PC-3 (cell line): ENCODE data around the gene KDM4B. TPM values are rescaled to one million over a fixed set of nuclear protein-coding genes. Genes with fewer than 3 reads are reported as not detected.
A peak's percentile ranks its signal among the peaks of the same experiment; 100 is the strongest.

ENCODE experiments used
- ATAC-seq: fragments of 200-7000 bp; cut with Tn5 transposase; 2 replicates; pipeline ENCODE4 v1.9.1; 2020; ENCODE audit warnings: mild to moderate bottlenecking, moderate library complexity
- BruUV-seq: library from RNA; stranded (reverse); fragments of 400-500 nt; replicated peaks from 2 replicates; lab custom pipeline; 2021; lab: Mats Ljungman, UMichigan
- CTCF ChIA-PET: fragments of 300-600 bp; sonication (Branson Sonifier 250); formaldehyde crosslinking; loops from one replicate; lab custom pipeline; 2022; ENCODE audit warnings: antibody characterized with exemption; lab: Charles Lee
- POLR2A ChIA-PET: fragments of 300-600 bp; sonication (Branson Sonifier 250); formaldehyde crosslinking; loops from one replicate; lab custom pipeline; 2022; ENCODE audit warnings: antibody characterized with exemption; ENCODE audit not compliant: unreplicated experiment; lab: Charles Lee
- DNase-seq: peaks from one replicate; pipeline ENCODE4 v3.0.0-alpha.2; 2015
- H2AFZ ChIP-seq: fragments of 300-600 bp; sonication (generic); 2 replicates; pipeline ENCODE4 v1.6.0; 2016; ENCODE audit warnings: antibody characterized with exemption, low read length
- H3F3A ChIP-seq: fragments of 300-600 bp; sonication (generic); one replicate; pipeline ENCODE4 v1.6.0; 2017; ENCODE audit warnings: antibody characterized with exemption, low read length, control low read depth, mild to moderate bottlenecking; ENCODE audit not compliant: unreplicated experiment
- H3K27ac ChIP-seq: fragments of 300-600 bp; sonication (generic); 2 replicates; pipeline ENCODE4 v1.5.1; 2016; ENCODE audit warnings: mild to moderate bottlenecking, low read length
- H3K27me3 ChIP-seq: fragments of 300-600 bp; sonication (generic); 2 replicates; pipeline ENCODE4 v1.6.1; 2016; ENCODE audit warnings: low read length, mixed read lengths
- H3K36me3 ChIP-seq: fragments of 300-600 bp; sonication (generic); 2 replicates; pipeline ENCODE4 v1.6.1; 2016; ENCODE audit warnings: low read depth, mixed run types, low read length, mixed read lengths
- H3K4me1 ChIP-seq: fragments of 300-600 bp; sonication (generic); 2 replicates; pipeline ENCODE4 v1.5.1; 2016; ENCODE audit warnings: low read length; ENCODE audit not compliant: insufficient read depth
- H3K4me2 ChIP-seq: fragments of 300-600 bp; sonication (generic); 2 replicates; pipeline ENCODE4 v1.6.0; 2016; ENCODE audit warnings: low read length
- H3K4me3 ChIP-seq: fragments of 300-600 bp; sonication (generic); 2 replicates; pipeline ENCODE4 v1.5.1; 2016; ENCODE audit warnings: mild to moderate bottlenecking, low read length, mixed read lengths
- H3K79me2 ChIP-seq: fragments of 300-600 bp; sonication (generic); 2 replicates; pipeline ENCODE4 v1.6.1; 2017; ENCODE audit warnings: low read length, mixed read lengths
- H3K9ac ChIP-seq: fragments of 300-600 bp; sonication (generic); 2 replicates; pipeline ENCODE4 v1.6.0; 2016; ENCODE audit warnings: mild to moderate bottlenecking, low read length
- H3K9me2 ChIP-seq: fragments of 300-600 bp; sonication (generic); replicated peaks from 2 replicates; pipeline ENCODE4 v1.6.1; 2016; ENCODE audit warnings: mixed run types, low read length, mixed read lengths
- H3K9me3 ChIP-seq: fragments of 300-600 bp; sonication (generic); 2 replicates; pipeline ENCODE4 v1.6.1; 2016; ENCODE audit warnings: low read length, mixed read lengths
- H4K20me1 ChIP-seq: fragments of 300-600 bp; sonication (generic); 2 replicates; pipeline ENCODE4 v1.6.1; 2016; ENCODE audit warnings: low read length, mixed read lengths
- CTCF ChIP-seq: fragments of 300-600 bp; sonication (generic); conservative IDR thresholded peaks from 2 replicates; pipeline ENCODE4 v1.5.1; 2017; ENCODE audit warnings: antibody characterized with exemption, low read depth, mild to moderate bottlenecking, low read length
- EZH2 ChIP-seq: fragments of 300-600 bp; sonication (generic); IDR thresholded peaks from one replicate; pipeline ENCODE4 v1.6.1; 2017; ENCODE audit warnings: antibody characterized with exemption, mild to moderate bottlenecking, low read length; ENCODE audit not compliant: unreplicated experiment
- EZH2phosphoT487 ChIP-seq: fragments of 300-600 bp; sonication (generic); IDR thresholded peaks from 2 replicates; pipeline ENCODE4 v1.6.1; 2018; ENCODE audit warnings: mild to moderate bottlenecking, antibody characterized with exemption, low read length, borderline replicate concordance
- intact Hi-C: fragments of 100-400 bp; cut with micrococcal nuclease; formaldehyde crosslinking; loops from 2 replicates; pipeline ENCODE4 v1.9.0; 2023
- total RNA-seq: library from RNA; depleted of rRNA; stranded (reverse); fragments of >200 nt; gene quantifications from 2 replicates; pipeline ENCODE4 v1.2.3, GENCODE V29; 2014

The KDM4B gene
- total RNA-seq, 1 experiment from 2014 or later: 19.8 TPM

DNA sequence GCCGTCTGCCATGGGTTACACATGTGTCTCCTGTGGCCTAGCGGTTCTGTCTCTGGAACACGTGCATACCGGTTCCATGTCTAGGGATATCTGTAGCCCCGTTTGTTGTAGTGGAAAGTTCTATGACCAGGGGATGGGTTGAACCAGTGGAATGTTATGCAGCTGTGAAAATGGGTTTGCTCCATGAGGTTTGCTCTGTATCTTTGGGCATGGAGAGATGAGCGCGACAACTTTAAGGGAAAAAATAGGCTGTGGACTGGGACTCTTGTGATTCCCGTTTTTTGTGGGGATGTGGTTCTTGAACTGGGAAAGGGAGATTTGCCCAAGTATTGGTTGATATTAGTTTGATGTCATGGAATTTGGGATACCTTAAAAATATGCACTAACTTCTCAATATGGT, 120.4 kb downstream of the KDM4B start:
- Histone ChIP-seq H3K4me3 (no peak overlapping the region), H4K20me1 (no peaks in the 10 kb centered on the region), H3K79me2 (no peaks in the 10 kb centered on the region), H3K36me3 (peaks cover 3% of the 10 kb centered on the region; the same call in 1 of the 2 replicates), H3K27ac (no peak overlapping the region), H3F3A (no peaks in the 10 kb centered on the region), H3K4me1 (no peaks in the 10 kb centered on the region), H3K9ac (no peak overlapping the region), H3K9me2 (no peaks in the 10 kb centered on the region), H3K27me3 (no peaks in the 10 kb centered on the region), H3K4me2 (no peak overlapping the region), H2AFZ (no peak overlapping the region), H3K9me3 (no peaks in the 10 kb centered on the region)
- DNase-seq (no peak), ATAC-seq (no peak)
- TF ChIP-seq EZH2 (no peak), EZH2phosphoT487 (no peak), CTCF (no peak)
- POLR2A ChIA-PET: no interaction called here
- BruUV-seq: TSS peak; percentile 11
- CTCF ChIA-PET: no interaction called here
- intact Hi-C loops: no loop called here

DNA sequence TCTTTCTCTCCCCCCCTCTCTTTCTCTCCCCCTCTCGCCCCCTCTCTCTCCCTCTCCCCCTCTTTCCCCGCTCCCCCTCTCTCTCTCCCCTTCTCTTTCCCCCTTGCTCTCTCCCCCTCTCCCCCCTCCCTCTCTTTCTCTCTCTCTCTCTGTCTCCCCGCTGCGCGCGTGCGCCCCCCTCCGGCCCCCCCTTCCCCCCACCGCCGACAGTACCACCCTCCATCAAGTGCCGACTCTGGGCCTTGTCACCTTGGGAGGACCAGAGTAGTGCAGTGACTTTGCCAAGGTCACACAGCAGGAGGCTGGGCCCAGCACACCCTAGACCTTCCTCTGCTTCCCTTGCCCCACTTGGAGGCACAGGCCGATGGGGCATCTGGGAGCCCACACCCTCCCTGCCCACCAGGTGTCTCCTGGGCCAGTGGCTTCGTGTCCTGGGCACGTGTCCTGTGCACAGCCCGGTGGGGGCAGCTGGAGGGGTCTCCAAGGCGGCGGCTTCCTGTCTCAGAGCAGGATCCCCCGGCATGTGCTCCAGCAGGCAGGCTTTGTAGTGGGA, 121.6 kb downstream of the KDM4B start:
- H3K9me2 ChIP-seq: no peaks in the 10 kb centered on the region
- H3K4me1 ChIP-seq: no peaks in the 10 kb centered on the region
- ATAC-seq (no peak), DNase-seq (no peak)
- no peaks in the 10 kb centered on the region for H4K20me1 ChIP-seq
- H3K79me2 ChIP-seq: no peaks in the 10 kb centered on the region
- no peak overlapping the region for H3K4me3 ChIP-seq
- intact Hi-C loops: no loop called here
- TF ChIP-seq CTCF (no peak), EZH2 (no peak), EZH2phosphoT487 (no peak)
- CTCF ChIA-PET: no interaction called here
- peaks cover 3% of the 10 kb centered on the region; the same call in 1 of the 2 replicates for H3K36me3 ChIP-seq
- no peak overlapping the region for H3K9ac ChIP-seq
- H3K27ac ChIP-seq: no peak overlapping the region
- no peaks in the 10 kb centered on the region for H3K27me3 ChIP-seq
- no peak overlapping the region for H2AFZ ChIP-seq
- no peaks in the 10 kb centered on the region for H3F3A ChIP-seq
- POLR2A ChIA-PET: no interaction called here
- no peaks in the 10 kb centered on the region for H3K9me3 ChIP-seq
- H3K4me2 ChIP-seq: no peak overlapping the region
- no TSS peak for BruUV-seq

GRCh38 chr19:5091018-5091683, 122.2 kb downstream of the KDM4B start:
- no peaks in the 10 kb centered on the region for H3K9me3 ChIP-seq
- no peak overlapping the region for H3K27ac ChIP-seq
- ChIA-PET CTCF (no interaction called here), POLR2A (no interaction called here)
- no peak for ATAC-seq
- no TSS peak for BruUV-seq
- no peak overlapping the region for H3K4me2 ChIP-seq
- H3K4me1 ChIP-seq: no peaks in the 10 kb centered on the region
- TF ChIP-seq CTCF: no peak
- TF ChIP-seq EZH2phosphoT487: no peak
- TF ChIP-seq EZH2: no peak
- no peaks in the 10 kb centered on the region for H3F3A ChIP-seq
- peaks cover 3% of the 10 kb centered on the region; the same call in 1 of the 2 replicates for H3K36me3 ChIP-seq
- H3K79me2 ChIP-seq: no peaks in the 10 kb centered on the region
- no peak for DNase-seq
- H3K9me2 ChIP-seq: no peaks in the 10 kb centered on the region
- no peak overlapping the region for H3K4me3 ChIP-seq
- no peaks in the 10 kb centered on the region for H3K27me3 ChIP-seq
- H3K9ac ChIP-seq: no peak overlapping the region
- intact Hi-C loops: no loop called here
- no peak overlapping the region for H2AFZ ChIP-seq
- H4K20me1 ChIP-seq: no peaks in the 10 kb centered on the region
